Ishikawa (cell line): ENCODE data around the gene BEND7.

ENCODE experiments used
- CEBPB ChIP-seq: IDR thresholded peaks from 2 replicates; pipeline ENCODE4 v1.6.1; 2012
- CREB1 ChIP-seq: IDR thresholded peaks from 2 replicates; pipeline ENCODE4 v1.6.1; 2012; ENCODE audit warnings: low read depth
- EGR1 ChIP-seq: IDR thresholded peaks from 2 replicates; pipeline ENCODE4 v1.6.1; 2012
- EP300 ChIP-seq: IDR thresholded peaks from 2 replicates; pipeline ENCODE4 v1.6.1; 2012; ENCODE audit warnings: borderline replicate concordance
- MAX ChIP-seq: IDR thresholded peaks from 2 replicates; pipeline ENCODE4 v1.6.1; 2012
- NFIC ChIP-seq: IDR thresholded peaks from 2 replicates; pipeline ENCODE4 v1.6.1; 2012
- RAD21 ChIP-seq: IDR thresholded peaks from 2 replicates; pipeline ENCODE4 v1.6.1; 2012; ENCODE audit warnings: low read depth
- REST ChIP-seq: IDR thresholded peaks from 2 replicates; pipeline ENCODE4 v1.6.1; 2012; ENCODE audit warnings: low read depth, mild to moderate bottlenecking
- TAF1 ChIP-seq: IDR thresholded peaks from 2 replicates; pipeline ENCODE4 v1.6.1; 2012; ENCODE audit warnings: low read depth, mild to moderate bottlenecking
- TCF12 ChIP-seq: IDR thresholded peaks from 2 replicates; pipeline ENCODE4 v1.6.1; 2012; ENCODE audit warnings: low read depth
- TEAD4 ChIP-seq: IDR thresholded peaks from 2 replicates; pipeline ENCODE4 v1.6.1; 2012
- USF1 ChIP-seq: IDR thresholded peaks from 2 replicates; pipeline ENCODE4 v1.6.1; 2012
- YY1 ChIP-seq: IDR thresholded peaks from 2 replicates; pipeline ENCODE4 v1.6.1; 2012; ENCODE audit warnings: low read depth
- ZBTB7A ChIP-seq: IDR thresholded peaks from 2 replicates; pipeline ENCODE4 v1.6.1; 2012; ENCODE audit warnings: low read depth

The BEND7 gene

GRCh38 chr10:13445656-13446400 is 83.0 kb downstream of the BEND7 start:
- TF ChIP-seq USF1 (0 out of 2 replicates have a peak, but pooled peaks have one; percentile 13), CEBPB (no peak)

- TF ChIP-seq TCF12 = no peak
- TF ChIP-seq EP300 = no peak
- no peak for TF ChIP-seq NFIC
- TF ChIP-seq ZBTB7A = no peak
- TF ChIP-seq REST = no peak
- no peak for TF ChIP-seq MAX
Measured at GRCh38 chr10:13441476-13441875, 87.3 kb downstream of the BEND7 start.

GRCh38 chr10:13440185-13441061 is 88.4 kb downstream of the BEND7 start:
- TF ChIP-seq RAD21 (peak; percentile 63), YY1 (peak; percentile 22; the same call in 1 of the 2 replicates), TEAD4 (peak; percentile 27; the same call in 1 of the 2 replicates), NFIC (0 out of 2 replicates have a peak, but pooled peaks have one; percentile 2), TCF12 (no peak; the same call in 1 of the 2 replicates), MAX (0 out of 2 replicates have a peak, but pooled peaks have one; percentile 17), REST (no peak)

DNA sequence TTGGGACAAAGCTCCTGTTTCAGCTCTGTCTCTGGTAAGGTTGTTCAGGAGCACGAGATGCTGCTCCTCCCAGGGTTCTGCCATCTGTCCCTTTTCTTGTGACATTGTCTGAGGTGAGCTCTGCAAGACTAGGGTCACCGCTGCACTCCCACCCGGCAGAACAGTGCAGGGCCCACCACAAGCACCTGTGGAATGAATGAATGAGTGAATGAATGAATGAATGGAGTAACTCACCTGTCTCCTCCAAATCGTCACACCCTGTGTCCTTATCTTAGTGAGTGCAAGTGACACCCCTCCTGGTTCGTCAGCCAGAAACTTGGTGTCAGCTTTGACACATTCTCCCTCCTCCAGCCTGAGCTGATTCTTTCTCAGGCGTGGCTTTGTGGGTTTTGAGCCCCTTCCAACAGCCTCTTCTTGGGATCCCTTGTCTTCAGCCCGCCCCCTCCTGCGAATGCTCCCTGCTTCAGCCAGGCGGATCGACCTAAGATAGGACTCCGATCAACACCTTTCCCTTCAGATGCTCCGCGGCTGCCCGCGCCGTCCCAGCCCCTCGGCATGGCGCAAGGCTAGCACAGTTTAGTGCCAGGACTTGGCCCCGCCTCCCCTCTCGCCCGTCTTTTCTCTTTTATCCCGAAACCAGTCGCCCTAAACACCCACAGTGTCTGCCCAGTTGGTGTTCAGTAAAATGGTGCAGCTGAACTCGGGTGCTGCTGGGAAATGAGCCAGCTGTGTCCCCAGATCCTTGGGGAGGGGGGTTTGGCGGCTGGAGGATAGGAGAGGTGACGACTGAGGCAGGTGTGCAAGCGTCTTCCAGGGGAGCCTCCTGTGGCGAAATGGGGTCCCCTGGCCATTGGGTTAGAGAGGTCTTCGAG is 89.3 kb downstream of the BEND7 start:
- TF ChIP-seq ZBTB7A (peak; percentile 40; the same call in 1 of the 2 replicates), YY1 (no peak)

DNA sequence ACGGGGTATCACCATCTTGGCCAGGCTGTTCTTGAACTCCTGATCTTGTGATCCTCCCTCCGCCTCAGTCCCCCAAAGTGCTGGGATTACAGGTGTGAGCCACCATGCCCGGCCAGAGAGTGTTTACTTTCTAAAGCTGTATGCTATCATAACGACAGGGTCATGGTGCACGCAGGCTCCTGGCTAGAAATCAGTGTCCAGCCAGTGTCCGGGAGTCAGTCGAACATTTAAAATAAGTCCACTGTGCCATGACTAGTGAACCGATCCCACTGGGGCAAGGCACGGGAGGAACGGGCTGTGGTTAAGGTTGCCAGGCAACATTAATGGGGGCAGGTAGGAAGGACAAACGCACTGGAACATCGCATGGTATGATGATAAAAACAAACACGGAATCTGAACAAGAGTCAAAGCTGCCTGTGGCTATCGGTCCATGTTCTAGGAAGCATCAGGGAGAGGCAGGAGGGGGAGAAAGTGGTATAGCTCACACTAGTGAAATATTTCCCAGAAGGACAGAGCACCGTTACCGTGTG is 91.7 kb downstream of the BEND7 start:
- TF ChIP-seq REST = no peak
- TF ChIP-seq NFIC = no peak
- no peak for TF ChIP-seq CEBPB
- no peak for TF ChIP-seq EP300
- no peak for TF ChIP-seq CREB1
- no peak for TF ChIP-seq MAX
- no peak for TF ChIP-seq USF1
- TF ChIP-seq TAF1 = no peak
- TF ChIP-seq ZBTB7A = no peak
- TF ChIP-seq RAD21 = no peak
- no peak for TF ChIP-seq TEAD4
- TF ChIP-seq YY1 = no peak
- TF ChIP-seq TCF12 = no peak
- no peak for TF ChIP-seq EGR1
